Eye (tissue), 1 donor: Measurements from ENCODE around the gene DYNLT3.

Experiments used
- DNase-seq: peaks from one replicate; pipeline ENCODE4 v3.0.0-alpha.2; 2015

DYNLT3 gene

GRCh38 chrX:37840931-37841330 lies 6.4 kb downstream of the DYNLT3 start:
- peak; percentile 75 for DNase-seq

- DNase-seq = no peak
These were observed 12.4 kb downstream of the DYNLT3 start for GRCh38 chrX:37834937-37835336.

DNA sequence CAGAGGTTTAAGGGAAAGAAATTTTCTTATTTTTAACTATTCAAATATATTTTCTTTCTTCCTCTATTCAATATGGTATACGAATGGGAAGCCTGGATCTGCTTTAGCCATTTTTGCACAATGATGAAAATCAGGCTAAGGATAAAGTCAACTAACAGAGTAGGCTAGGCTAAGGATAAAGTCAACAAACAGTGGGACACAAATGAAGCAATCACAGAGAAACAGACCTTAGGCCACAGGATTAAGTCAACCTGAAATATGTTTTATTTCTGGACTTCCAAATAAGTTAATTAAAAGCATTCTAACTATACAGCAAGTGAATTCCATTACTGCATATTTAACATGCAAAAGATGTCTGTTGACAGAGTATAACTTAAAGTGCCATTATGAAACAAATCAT lies 17.0 kb downstream of the DYNLT3 start:
- DNase-seq = no peak

DNA sequence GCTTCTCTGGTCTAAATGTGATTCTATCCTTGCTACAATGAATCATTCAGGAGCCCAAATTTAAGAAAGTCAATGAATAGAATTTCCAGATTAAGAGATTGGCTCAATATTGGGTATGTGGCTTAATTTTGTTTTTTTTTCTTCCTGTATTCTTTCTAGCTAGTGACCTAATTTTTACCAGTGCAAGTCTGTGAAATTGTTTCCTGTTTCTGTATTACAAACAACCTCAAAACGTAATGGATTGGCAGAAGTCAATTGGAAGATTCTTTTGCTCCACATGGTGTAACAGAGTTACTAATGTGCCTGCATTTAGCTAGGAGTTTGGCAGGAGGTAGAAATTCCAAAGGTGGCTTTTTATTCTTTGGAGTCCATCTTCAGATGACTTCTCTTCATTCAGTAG lies 17.6 kb downstream of the DYNLT3 start:
- no peak for DNase-seq

GRCh38 chrX:37825215-37825842 lies 22.0 kb downstream of the DYNLT3 start:
- DNase-seq = peak; percentile 50

DNA sequence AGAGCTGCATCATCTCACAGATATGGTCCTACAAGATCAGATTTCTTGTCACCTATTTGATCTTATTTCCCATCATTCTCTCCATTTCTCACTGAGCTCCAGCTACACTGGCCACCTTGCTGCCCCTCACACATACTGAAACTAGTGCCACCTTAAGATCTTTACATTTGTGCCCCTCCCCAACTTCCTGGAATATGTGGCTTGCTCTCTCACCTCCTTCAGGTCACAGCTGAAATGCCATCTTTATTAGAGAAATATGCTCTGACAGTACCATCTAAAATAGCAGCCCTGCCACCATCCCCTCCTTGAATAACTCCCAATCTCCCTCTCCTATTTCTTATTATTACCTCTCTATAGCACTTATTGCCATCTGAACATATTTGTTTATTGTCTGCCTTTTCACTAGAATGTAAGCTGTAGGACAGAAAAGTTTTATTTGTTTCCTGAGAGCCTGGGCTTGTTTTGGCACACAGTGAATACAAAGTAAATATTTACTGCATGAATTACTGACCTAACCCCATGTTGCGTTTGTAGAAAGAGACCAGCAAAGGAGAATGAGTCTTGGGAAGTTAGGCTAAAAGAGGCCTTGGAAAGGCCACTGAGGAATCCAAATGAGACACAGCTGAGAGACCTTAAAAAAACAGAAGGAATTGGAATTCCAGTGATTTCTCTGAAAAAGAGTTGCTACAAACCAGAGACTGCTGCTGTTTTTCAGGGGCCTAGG lies 22.7 kb downstream of the DYNLT3 start:
- DNase-seq = no peak

- no peak for DNase-seq
These were observed 26.7 kb downstream of the DYNLT3 start for GRCh38 chrX:37820646-37821045.

DNA sequence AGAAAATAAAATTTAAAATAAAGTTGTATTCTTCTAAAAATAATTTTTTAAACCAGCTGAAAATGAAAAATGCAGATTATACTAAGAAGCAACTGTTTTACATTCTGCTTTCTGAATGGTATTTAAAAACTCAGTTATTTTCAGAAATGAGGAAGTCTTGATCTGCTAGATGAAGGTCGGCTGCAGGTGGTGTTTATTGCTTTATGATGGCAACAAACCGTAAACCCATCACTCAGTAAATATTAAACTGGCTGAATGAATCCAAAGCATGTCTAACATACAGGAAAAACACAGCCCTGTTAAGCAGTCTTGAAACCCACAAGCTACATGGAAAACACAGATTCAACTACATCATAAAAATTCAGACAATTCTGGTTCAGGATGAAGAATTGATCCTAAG lies 29.3 kb downstream of the DYNLT3 start:
- DNase-seq = no peak

DNA sequence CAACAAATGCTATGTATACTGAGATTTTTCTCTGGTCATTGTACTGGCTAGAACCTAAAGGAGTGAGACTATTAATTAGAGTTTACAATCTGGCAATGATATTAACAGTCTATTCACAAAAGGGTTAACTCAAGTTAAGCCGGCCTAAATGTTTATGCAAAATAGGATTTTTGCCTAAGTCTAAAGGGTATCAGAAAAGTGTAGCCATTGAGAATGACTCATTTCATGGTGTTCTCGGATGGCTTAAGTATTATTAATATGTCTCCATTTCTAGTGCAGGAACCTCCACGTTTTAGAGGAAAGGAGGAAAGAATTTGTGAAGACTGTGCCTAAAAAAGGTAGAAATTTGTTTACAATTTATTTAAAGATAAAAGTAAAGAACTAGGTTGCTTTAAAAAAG lies 29.8 kb downstream of the DYNLT3 start:
- DNase-seq = no peak

DNA sequence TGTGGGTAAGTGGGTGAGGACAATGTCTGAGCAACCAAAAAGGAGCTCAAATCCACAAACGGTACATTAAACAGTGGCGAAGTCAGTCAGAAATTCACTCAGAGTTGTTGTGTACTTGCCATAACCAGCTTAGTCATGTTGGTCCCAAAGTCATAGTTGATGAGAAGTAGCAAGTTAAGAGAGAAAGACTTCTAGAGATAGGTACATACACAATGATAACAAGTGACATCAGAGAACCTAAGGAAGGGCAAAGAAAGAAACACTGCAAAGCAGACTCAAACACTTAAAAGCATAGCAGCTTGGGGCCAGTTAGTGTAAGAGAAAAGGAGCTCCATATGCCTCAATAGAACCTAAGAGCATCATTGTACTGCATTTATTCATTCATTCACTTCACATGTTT lies 30.2 kb downstream of the DYNLT3 start:
- no peak for DNase-seq

DNA sequence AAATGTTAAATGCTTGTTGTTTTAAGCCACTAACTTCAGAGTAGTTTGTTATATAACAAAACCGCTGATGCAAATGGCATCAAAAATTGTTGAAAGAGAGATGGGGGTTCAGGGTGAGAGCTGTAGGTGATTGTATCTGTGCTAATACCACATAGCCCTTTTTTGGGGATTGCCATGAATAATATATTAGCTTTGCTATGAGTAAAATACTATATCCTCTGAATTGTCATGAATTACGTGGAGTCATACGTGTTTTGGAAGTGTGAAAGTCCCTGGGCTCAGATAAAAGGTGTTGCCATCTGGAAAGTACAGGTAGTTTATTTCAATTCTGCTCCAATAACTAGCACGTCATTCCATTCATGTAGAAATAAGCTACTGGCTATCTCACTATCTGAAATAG lies 30.6 kb downstream of the DYNLT3 start:
- DNase-seq = no peak

DNA sequence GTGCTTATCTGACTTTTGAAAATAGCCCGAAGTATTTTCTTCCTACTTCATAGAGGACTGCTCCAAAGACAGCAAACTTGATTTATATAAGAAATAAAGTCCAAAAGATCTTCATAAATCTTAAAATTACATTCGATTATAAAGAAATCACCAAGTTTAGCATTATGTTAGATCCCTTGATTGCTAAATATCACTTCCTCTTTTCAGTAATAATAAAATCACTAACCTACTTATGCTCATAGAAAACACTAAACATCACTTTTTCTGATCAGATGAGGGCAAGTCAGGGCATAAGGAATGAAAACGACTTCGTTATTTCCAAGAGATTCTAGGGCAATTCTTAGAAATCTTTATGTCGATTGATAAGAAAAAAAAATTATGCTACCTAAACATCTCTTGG lies 32.0 kb downstream of the DYNLT3 start:
- DNase-seq = no peak

GRCh38 chrX:37813570-37813969 lies 33.8 kb downstream of the DYNLT3 start:
- DNase-seq = no peak

- no peak for DNase-seq
These were observed 35.3 kb downstream of the DYNLT3 start for GRCh38 chrX:37812110-37812509.

- DNase-seq = no peak
These were observed 37.4 kb downstream of the DYNLT3 start for GRCh38 chrX:37809970-37810369.

DNA sequence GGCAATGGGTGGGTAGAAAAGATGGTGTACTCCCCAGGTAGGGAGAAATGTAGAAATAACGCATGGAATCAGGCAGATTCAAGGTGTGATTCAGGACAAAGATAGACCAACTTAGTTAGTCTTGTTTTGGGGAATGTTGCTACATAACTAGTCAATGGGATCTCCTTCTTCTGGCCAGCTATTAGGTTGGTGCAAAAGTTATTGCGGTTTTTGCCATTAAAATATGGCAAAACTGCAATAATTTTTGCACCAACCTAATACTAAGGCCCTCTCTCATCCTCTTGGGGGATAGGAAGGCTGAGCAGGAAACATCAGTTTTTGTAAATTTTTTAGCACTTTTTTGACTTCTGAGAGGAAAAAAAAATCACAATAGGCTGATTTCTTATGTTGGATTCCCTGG lies 44.3 kb downstream of the DYNLT3 start:
- no peak for DNase-seq

DNA sequence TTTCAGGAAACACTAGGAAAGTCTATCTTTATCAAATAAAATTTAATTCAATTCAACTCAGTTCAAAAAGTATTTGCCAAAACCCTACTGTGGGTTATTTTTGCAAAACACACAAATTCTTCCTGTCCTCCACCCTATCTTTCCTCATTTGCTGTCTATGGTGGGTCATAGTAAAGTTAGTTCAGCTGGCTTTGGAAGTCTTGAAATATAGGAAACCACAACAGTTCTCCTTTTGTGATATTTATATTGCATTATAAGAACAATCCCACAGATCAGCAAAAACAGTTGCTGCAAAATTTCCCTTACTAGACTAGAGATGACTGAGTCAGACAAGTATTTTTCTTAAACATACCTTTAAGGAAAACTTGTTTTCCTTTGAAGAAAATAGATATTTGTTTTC lies 45.3 kb downstream of the DYNLT3 start:
- peak; percentile 1 for DNase-seq

GRCh38 chrX:37800717-37801116 lies 46.7 kb downstream of the DYNLT3 start:
- DNase-seq = no peak

DNA sequence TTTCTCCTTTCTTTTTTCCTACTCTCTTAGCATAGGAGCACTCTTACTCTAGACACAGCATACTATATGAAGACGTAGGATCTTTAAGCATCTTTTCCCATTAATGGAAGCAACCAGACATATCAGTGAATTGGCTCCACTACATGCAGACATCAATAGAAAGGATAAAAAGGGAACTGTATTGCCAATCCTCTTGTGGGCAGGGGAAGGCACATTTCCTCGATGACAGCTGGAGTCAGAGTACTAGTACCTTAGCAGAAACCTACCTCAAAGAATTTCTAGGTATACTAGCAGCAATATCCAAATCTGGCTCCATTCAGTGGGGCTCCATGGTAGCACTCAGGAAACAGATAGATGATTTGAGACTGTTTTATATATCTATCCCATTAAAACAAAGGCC lies 47.4 kb downstream of the DYNLT3 start:
- no peak for DNase-seq

- DNase-seq = no peak
These were observed 50.6 kb downstream of the DYNLT3 start for GRCh38 chrX:37796805-37797204.

DNA sequence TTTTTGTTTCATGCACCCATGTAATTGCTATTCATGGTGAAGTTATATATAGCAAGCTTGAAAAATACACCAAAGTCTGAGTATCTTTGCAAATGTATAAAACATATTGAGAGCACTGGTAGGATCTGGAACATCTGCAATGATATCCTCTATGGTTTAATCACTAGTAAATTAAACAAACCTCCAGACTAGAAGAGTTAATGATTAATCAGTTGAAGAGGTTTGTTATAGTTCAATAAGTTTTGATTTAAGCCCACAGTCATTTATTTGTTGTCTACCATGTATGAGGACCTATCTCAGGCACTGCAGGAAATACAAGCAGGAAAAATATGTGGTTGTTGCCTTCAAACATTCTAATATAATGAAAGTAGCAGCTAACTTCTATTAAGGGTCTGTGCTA lies 51.1 kb downstream of the DYNLT3 start:
- no peak for DNase-seq
